HG03342 (cell line): ENCODE results near the gene POLG.

ENCODE experiments used
- ATAC-seq: cut with Tn5 transposase; IDR thresholded peaks from one replicate; pipeline ENCODE4 v1.9.1; 2021; ENCODE audit warnings: mild to moderate bottlenecking, moderate library complexity; ENCODE audit not compliant: unreplicated experiment

Gene POLG

DNA sequence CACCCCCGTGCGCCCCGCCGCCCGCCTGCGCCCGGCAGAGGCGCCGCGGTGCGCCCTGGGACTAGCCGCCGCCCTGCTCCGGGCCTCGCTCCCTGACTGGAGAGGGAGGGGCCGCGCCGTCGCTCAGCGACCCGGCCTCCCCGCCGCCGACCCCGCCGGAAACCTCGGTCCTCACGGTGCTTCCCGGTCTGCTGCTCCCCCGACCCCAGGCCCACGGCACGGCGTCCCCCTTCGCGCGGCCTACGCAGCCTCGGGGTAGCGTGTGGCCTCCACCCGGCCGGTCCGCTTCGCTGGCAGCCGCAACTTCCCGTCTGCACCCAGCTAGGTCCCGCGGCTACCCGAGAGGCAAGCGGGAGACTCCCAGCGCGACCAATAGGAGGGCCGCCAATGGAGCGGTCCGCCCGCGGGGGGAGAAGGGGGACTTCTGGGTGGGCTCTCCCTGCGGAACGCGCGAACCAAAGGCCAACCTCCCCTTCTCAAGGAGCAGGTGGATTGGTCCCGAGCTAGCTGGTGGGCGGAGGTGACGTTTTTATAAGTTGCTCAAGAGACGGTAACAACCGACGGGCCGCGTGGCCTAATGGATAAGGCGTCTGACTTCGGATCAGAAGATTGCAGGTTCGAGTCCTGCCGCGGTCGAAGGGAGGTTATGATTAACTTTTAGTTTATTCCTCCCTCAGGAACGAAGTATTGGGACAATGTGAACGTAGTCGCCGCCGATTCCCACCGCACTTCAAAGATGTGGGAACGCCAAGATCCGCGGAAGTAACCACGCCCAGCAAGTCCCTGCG, at the start of gene POLG:
Gene POLG (minus strand): TSS at position 315 of the 788 bp plus-strand sequence. CDS start 1,070 bp downstream, outside the sequence.
- ATAC-seq: peak; percentile 90

- no peak for ATAC-seq
Measured at GRCh38 chr15:89384176-89384604, 49.6 kb upstream of the POLG start.

GRCh38 chr15:89383365-89384175, 48.9 kb upstream of the POLG start:
- ATAC-seq: no peak

GRCh38 chr15:89381888-89382686, 47.5 kb upstream of the POLG start:
- no peak for ATAC-seq

GRCh38 chr15:89381331-89381730, 46.7 kb upstream of the POLG start:
- no peak for ATAC-seq

GRCh38 chr15:89379818-89380217, 45.2 kb upstream of the POLG start:
- no peak for ATAC-seq

DNA sequence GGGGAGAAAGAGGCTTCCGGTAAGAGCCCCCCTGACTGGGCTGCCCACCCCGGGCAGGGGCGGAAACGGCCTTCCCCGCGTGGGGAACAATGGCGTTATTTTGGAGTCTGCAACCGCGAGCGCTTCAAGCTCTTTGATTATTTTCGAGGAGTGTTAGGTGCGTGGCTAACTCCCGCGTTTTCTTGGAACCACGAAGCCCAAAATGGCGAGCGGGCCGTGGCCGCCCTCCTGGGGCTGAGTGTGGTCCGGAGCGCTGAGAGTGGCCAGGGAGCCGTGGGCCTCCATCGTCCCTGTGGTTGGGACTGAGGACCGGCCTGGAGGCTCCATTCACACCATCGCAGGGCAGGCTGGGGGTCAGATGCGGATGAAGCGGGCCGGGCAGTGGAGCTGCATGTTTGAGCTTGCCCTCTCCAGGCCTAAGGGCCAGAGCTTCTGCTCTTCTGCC, 44.6 kb upstream of the POLG start:
- no peak for ATAC-seq

DNA sequence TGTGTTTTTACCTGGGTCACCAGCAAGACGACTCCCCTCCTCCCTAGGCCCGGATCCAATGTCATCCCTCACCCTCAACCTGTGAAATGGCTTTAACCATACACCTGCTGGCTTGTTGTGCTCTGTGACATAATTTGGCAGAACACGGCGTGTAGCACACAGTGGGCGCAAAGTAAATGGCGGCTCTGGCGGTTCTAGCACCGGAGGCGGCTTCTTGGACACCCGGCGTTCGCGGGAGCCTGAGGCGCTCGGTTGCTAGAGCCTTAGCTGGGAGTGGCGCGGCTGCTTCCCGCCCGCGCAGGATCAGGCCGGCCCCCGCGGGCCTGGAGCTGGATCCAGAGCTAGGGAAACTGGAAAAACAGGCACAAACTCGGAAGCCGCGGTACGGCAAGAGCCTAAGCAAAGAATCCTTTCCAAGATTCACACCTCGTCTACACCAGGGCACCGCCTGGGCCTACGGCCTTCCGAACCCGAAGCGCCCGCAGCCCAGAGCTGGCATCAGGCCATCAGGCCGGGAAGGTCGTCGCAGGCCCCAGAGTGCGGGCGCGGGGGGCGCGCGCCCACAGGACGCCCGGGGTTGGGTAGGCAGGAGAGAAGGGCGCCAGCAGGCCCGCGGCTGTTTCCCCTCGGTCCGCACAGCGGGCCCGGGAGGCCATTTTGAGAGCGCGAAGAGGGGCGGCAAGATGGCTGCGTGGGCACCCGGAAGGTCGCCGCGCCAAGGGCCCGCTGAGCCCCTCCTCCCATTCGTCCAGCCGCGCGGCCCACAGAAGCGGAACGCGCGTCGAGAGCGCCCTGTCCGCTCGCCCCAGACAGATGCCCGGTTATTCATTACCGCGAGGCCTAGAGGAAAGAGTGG, 43.9 kb upstream of the POLG start:
- no peak for ATAC-seq

GRCh38 chr15:89377842-89378295, 43.2 kb upstream of the POLG start:
- ATAC-seq: no peak

DNA sequence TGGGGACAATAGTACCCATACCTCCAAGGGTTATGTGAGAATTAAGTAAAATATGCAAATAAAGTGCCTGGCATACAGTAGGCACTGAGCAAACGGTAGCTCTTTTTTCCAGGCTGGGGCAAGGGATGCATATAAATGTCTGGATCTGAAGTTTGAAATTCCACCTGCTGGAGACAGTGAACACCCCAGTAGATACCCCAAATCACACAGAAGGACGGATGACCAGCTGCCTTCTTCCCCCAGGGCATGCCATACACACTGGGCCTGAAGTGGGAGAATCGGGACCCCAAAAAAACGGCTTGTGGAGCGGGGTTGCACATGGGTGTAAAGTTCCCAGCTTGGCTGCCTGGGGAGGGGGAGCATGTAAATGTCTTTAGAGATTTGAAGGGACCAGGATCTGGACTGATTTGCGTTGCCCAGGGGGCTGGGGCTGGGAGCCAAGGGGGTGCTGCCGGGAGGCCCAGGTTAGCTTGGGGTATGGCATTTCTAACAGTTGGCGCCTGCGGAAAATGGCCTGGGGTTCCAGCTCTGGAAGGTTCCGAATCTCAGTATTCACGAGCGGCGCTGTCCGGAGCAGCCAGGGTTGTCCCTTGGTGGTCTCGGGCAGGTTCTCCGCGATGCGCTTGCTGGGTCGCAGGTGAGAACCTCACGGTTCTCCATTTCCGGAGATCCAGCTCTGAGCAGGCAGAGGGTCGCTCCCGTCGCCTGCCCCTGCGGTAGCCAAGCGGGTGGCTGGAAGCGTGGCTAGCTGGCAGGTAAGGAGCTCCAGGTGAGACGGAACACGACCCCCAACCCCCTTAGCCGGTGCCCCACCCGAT, 42.6 kb upstream of the POLG start:
- no peak for ATAC-seq

DNA sequence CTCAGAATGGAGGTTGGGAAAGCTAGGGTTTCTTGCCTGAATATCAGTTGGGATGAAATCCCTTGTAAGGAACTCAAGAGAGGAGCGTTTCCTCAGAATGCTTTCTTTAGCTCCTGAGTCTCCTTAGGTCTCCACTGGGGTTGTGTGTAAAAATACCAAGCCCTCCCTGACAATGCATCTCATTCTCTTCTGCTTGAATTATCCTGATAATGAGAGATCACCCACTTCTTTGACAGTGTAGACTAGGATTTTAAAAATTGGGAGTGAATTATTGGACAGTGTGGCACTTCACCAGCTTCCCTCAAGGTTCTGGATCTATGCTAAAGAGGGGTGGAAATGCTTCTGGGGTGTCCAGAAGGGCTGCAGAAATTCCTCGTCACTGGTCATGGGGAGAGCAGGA, 41.8 kb upstream of the POLG start:
- ATAC-seq: no peak

GRCh38 chr15:89375093-89376005, 40.7 kb upstream of the POLG start:
- ATAC-seq: no peak

- ATAC-seq: no peak
Measured at GRCh38 chr15:89374086-89374981, 39.7 kb upstream of the POLG start.

DNA sequence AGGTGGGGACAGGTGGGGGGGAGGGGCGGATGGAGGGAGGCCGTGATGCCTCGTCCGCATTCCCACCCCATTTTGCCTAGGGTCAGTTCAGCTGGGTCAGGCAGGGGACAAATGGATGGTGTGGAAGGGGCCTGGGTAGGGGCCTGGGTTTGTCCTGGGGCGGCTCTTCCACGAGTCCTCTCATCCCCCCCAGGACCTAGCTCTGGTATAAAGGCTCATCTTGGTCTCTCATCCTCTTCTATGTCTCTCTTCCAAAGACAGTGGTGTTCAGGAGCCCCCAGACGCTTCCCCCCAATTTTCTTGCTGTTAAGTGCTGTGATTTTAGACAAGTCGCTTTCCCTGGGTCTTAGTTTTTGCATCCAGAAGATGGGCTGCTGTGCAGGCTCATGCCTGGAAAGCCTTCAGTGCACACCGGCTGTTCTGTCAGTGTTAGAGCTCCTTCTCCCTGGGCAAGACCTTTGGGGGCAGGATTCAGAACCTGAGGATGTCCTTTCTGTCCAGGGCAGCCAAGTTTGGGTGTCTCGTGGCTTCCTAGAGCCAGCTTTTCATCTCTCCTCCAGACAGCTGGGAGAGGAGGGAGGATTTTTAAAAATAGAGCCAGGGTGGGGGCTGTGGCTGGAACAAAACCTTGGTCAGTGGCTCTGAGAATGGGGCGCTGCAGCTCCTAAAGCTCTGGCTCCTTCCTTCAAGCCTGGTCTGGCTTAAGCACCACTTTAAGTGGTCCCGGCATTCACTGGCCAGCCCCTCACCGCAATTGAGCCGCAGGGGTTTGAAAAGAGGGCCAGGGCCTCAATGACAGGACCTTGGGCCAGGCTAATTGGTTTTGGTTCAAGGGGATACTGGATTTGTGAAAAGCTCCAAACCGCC, 37.7 kb upstream of the POLG start:
- ATAC-seq: no peak

GRCh38 chr15:89371228-89372044, 36.8 kb upstream of the POLG start:
- ATAC-seq: no peak

GRCh38 chr15:89370978-89371227, 36.3 kb upstream of the POLG start:
- ATAC-seq: no peak
